Sciatic nerve (tissue), 2 donors: ENCODE data around the gene RGS9. TPM values are rescaled to one million over a fixed set of nuclear protein-coding genes. Genes with fewer than 3 reads are reported as not detected.
A peak's percentile ranks its signal among the peaks of the same experiment; 100 is the strongest.
"Not testable (repeated sequence)": the region's sequence is repeated elsewhere in the genome, so short reads cannot be mapped to it uniquely, and the experiment has no call there.

Source experiments
- ATAC-seq: fragments of 200-7000 bp; cut with Tn5 transposase; one replicate; pipeline ENCODE4 v1.9.1; 2020; ENCODE audit warnings: mild to moderate bottlenecking, moderate library complexity
- DNase-seq: peaks from one replicate; pipeline ENCODE4 v3.0.0-alpha.2; 2020; ENCODE audit warnings: low spot score
- intact Hi-C: fragments of 100-400 bp; cut with DNase I; formaldehyde crosslinking; loops from one replicate; pipeline ENCODE4 v1.14.2; 2022
- total RNA-seq: library from RNA; stranded (reverse); fragmentation: NEBNext Ultra II Directional; extraction: Animal tissue kit (Norgen Biotek cat#: 25700); gene quantifications from one replicate; pipeline ENCODE4 v1.2.1, GENCODE V29; 2021
- donor health status: DM: no; HTN: no; CAD: no.
- donor health status: DM: no; HTN: no; CAD: no.

RGS9 gene
- total RNA-seq, 1 donor from 2014 or later, result 21.0 TPM

- intact Hi-C loops, result no loop called here
- ATAC-seq, result no peak
- DNase-seq, result no peak
These were observed 59.4 kb downstream of the RGS9 start for GRCh38 chr17:65196617-65197016.

GRCh38 chr17:65197201-65197600 lies 60.0 kb downstream of the RGS9 start:
- no peak for ATAC-seq
- intact Hi-C loops, result no loop called here
- no peak for DNase-seq

- DNase-seq, result no peak
- ATAC-seq, result peak; percentile 69
- intact Hi-C loops, result no loop called here
These were observed 61.6 kb downstream of the RGS9 start for GRCh38 chr17:65198653-65199382.

- peak; percentile 6 for DNase-seq
- no peak for ATAC-seq
- intact Hi-C loops, result no loop called here
These were observed 64.2 kb downstream of the RGS9 start for GRCh38 chr17:65201331-65201730.

GRCh38 chr17:65202844-65203571 lies 65.8 kb downstream of the RGS9 start:
- ATAC-seq (no peak), DNase-seq (peak; percentile 55)
- intact Hi-C loops, result no loop called here

GRCh38 chr17:65204001-65204400 lies 66.8 kb downstream of the RGS9 start:
- intact Hi-C loops, result no loop called here
- no peak for ATAC-seq

GRCh38 chr17:65205655-65206054 lies 68.5 kb downstream of the RGS9 start:
- DNase-seq, result no peak
- ATAC-seq, result no peak
- intact Hi-C loops, result no loop called here

More at GRCh38 chr17:65204001-65204400, 66.8 kb downstream of the RGS9 start:
- no peak for DNase-seq

GRCh38 chr17:65207448-65207847 lies 70.3 kb downstream of the RGS9 start:
- DNase-seq, intact Hi-C loops, ATAC-seq: not testable (repeated sequence)

GRCh38 chr17:65208717-65209116 lies 71.5 kb downstream of the RGS9 start:
- ATAC-seq (peak; percentile 78), DNase-seq (peak; percentile 44)
- intact Hi-C loops, result no loop called here

GRCh38 chr17:65218261-65218660 lies 81.1 kb downstream of the RGS9 start:
- DNase-seq (no peak), ATAC-seq (no peak)
- intact Hi-C loops, result no loop called here

- intact Hi-C loops, result no loop called here
- DNase-seq (no peak), ATAC-seq (no peak)
These were observed 82.0 kb downstream of the RGS9 start for GRCh38 chr17:65219124-65219523.

GRCh38 chr17:65219707-65220106 lies 82.5 kb downstream of the RGS9 start:
- no peak for DNase-seq
- intact Hi-C loops, result no loop called here
- ATAC-seq, result no peak

GRCh38 chr17:65220732-65221131 lies 83.6 kb downstream of the RGS9 start:
- DNase-seq (no peak), ATAC-seq (no peak)
- intact Hi-C loops, result no loop called here

GRCh38 chr17:65222214-65222738 lies 85.1 kb downstream of the RGS9 start:
- intact Hi-C loops, result no loop called here
- DNase-seq (no peak), ATAC-seq (no peak)

GRCh38 chr17:65225061-65225460 lies 87.9 kb downstream of the RGS9 start:
- ATAC-seq (no peak), DNase-seq (no peak)
- intact Hi-C loops, result no loop called here

- DNase-seq, result no peak
- intact Hi-C loops, result no loop called here
- ATAC-seq, result no peak
These were observed 89.1 kb downstream of the RGS9 start for GRCh38 chr17:65226227-65226626.

GRCh38 chr17:65227637-65228036 lies 90.5 kb downstream of the RGS9 start:
- DNase-seq (no peak), ATAC-seq (no peak)
- intact Hi-C loops, result no loop called here

GRCh38 chr17:65228287-65228686 lies 91.1 kb downstream of the RGS9 start:
- no peak for ATAC-seq
- intact Hi-C loops, result no loop called here
- DNase-seq, result no peak

- no peak for ATAC-seq
- DNase-seq, result no peak
- intact Hi-C loops, result no loop called here
These were observed 91.8 kb downstream of the RGS9 start for GRCh38 chr17:65228734-65229620.
